ENCODE results near the gene PTPN18. TPM values are rescaled to one million over a fixed set of nuclear protein-coding genes. Genes with fewer than 3 reads are reported as not detected.

The PTPN18 gene
- total and polyA plus RNA-seq, 3 donors from 2014 or later: 23.3 to 33.0 (median 23.4) TPM

DNA sequence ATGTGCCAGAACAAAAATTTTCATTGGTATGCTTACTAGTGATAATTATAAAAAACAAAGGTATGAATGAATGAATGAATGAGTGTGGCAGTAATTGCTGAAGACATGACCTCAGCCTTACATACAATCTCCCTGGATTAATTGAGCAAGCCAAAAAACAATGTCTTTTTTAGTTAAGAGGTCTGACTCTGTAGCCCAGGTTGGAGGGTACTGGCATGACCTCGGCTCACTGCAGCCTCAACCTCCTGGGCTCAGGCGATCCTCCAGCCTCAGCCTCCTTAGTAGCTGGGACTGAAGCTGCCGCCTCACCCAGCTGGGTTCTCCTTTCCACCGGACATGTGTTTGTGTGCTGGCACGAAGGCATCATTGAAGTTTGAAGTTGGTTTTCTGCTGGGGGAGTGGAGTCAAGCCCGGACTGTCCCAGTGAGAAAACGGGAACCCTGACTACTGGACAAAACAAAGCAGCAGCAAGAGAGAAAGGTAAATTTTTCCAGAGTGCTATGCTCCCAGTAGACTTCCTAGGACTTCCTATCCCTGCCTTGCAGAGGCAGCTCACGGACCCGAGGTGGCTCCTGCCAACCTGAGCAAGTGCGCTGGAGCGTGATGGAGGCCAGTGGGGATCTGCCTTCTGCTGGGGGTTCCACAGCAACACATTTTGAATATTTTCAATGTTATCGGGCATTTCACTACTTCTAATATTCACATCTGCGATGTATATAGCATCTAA is 19.5 kb upstream of the PTPN18 start:
- H3K27ac ChIP-seq: no peak overlapping the region
- H3K4me3 ChIP-seq: no peak overlapping the region
- no peak for DNase-seq

DNA sequence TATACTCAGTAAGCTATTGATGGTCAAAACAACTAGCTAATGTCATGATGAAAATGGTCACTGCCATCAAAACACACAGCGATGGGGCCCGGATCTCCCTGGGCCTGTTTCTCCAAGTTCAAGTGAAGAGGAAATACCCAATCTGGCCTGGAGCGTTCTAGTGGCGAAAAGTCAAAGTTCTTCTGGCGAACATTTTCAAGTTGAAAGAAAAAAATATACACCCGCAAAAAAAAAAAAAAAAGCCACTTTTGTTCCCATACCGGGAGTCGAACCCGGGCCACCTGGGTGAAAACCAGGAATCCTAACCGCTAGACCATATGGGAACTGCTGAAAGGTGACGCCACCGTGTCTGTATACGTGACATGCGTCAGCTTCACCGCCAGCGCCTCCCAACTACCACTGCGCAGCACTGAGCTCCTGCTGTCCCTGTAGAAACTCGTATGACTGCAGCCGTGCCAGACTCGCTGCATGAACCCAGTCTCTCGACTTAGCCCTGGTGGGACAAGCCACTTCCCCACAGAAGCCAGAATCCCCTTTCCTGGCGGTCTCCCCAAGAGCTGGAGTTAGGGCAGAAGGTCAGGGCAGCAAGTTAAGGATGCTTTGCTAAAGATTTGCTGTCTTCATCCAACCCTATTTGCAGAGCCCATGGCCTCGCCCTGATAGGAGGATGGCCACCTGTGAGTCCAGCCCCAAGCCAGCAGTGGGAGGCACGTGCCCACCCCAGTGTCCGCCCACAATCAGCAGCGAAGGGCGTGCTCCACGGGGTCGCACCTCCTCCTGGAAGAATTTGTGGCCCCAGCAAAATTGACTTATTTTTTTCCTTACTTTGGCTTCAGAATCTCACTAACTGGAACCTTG is 18.8 kb upstream of the PTPN18 start:
- Histone ChIP-seq H3K36me3 (ENCODE audit: low read depth, missing control alignments) (no peaks in the 10 kb centered on the region), H3K4me3 (no peak overlapping the region), H3K4me1 (peaks cover 5% of the 10 kb centered on the region), H3K27me3 (no peaks in the 10 kb centered on the region), H3K9me3 (no peaks in the 10 kb centered on the region), H3K27ac (no peak overlapping the region)
- intact Hi-C loops (cut with DNase I; ENCODE audit: low total_unique reads): loop anchor here (5.0 kb wide), 1 partner anchor 155 kb away; the partner anchor contains the start of genes MZT2B and SMPD4
- DNase-seq: no peak
- 52 to 59% methylated on average over 28 to 29 of the region's 29 CpGs for WGBS, 2 donors
- TF ChIP-seq POLR2A (IDR thresholded peaks at IDR 0.05): no peak
- TF ChIP-seq CTCF (IDR thresholded peaks at IDR 0.05): no peak

More for the DNA sequence above, 19.5 kb upstream of the PTPN18 start:
- Histone ChIP-seq H3K36me3 (ENCODE audit: low read depth, missing control alignments) (no peaks in the 10 kb centered on the region), H3K27me3 (no peaks in the 10 kb centered on the region), H3K9me3 (no peaks in the 10 kb centered on the region), H3K4me1 (peaks cover 2% of the 10 kb centered on the region)
- intact Hi-C loops (cut with DNase I; ENCODE audit: low total_unique reads): loop anchor here (5.0 kb wide), 1 partner anchor 154 kb away; the partner anchor contains the start of genes MZT2B and SMPD4
- TF ChIP-seq POLR2A (IDR thresholded peaks at IDR 0.05) (no peak), CTCF (IDR thresholded peaks at IDR 0.05) (no peak)
- WGBS, 2 donors: 85 to 93% methylated on average over 13 of the region's 13 CpGs

DNA sequence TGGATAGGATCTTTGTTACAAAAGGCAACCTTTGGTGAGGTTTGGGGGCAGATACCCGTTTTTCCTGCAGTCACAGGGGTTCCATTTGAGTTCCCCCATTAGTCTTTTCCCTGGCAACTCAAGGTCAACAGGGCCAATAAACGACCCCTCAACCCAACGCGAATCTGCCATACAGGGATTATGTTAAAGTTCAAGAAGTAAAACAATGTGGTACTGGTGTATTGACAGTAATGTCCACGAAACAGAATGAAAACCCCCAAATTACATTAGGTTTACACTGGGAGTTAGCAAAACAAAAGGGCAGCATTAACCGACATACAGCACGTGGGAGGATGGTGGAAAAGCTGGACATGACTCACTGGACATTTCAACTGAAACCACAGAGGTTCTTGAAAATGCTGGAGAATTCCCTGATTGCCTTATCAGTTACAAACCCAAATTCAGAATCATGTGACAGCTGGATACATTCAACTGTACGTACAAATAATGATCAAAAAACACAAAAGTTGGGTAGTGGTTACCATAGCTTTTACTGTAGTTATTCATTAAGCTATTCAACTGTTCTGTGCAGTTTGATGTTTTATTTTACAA is 18.0 kb upstream of the PTPN18 start:
- DNase-seq: no peak
- no peak overlapping the region for H3K4me3 ChIP-seq
- no peaks in the 10 kb centered on the region for H3K9me3 ChIP-seq
- no peak for TF ChIP-seq CTCF (IDR thresholded peaks at IDR 0.05)
- TF ChIP-seq POLR2A (IDR thresholded peaks at IDR 0.05): no peak
- no peaks in the 10 kb centered on the region for H3K36me3 ChIP-seq (ENCODE audit: low read depth, missing control alignments)
- no peaks in the 10 kb centered on the region for H3K27me3 ChIP-seq
- no peak overlapping the region for H3K27ac ChIP-seq
- 60 to 66% methylated on average over 8 of the region's 8 CpGs for WGBS, 2 donors
- H3K4me1 ChIP-seq: peaks cover 5% of the 10 kb centered on the region
- intact Hi-C loops (cut with DNase I; ENCODE audit: low total_unique reads): loop anchor here (5.0 kb wide), 1 partner anchor 156 kb away; the partner anchor contains the start of genes MZT2B and SMPD4

DNA sequence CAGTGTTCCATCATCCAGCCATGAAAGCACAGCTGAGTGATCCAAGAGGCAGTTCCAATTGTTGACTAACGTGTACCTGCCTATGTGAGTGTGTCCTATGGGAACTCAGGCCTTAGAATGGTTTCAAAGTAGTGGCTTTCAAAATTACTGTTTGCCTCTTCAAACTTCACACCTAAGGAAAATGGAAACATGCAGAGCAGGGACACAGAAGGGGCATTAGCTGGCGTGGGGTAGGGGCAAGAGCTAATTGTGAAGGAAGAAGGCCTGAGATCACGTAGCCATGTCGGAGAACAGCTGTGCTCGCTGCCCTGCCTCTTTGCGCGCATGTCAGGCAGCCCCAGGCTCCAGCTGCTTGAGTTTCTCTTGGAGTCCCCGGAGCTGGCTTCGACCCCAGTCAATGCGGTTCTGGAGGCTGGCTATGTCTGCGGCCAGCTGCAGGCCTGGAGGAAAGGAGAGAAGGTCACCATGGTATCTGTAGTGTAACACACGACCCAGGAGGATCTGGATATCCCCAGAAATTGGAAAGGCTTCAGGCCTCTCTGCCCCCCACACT is 17.0 kb upstream of the PTPN18 start:
- no peak for DNase-seq
- 85 to 91% methylated on average over 12 of the region's 12 CpGs for WGBS, 2 donors

More for the DNA sequence above, 17.0 kb upstream of the PTPN18 start:
- no peak overlapping the region for H3K27ac ChIP-seq
- H3K27me3 ChIP-seq: no peaks in the 10 kb centered on the region
- TF ChIP-seq POLR2A (IDR thresholded peaks at IDR 0.05) (no peak), CTCF (IDR thresholded peaks at IDR 0.05) (no peak)
- intact Hi-C loops (cut with DNase I; ENCODE audit: low total_unique reads): loop anchor here (5.0 kb wide), 1 partner anchor 157 kb away; the partner anchor contains the start of genes MZT2B and SMPD4
- no peaks in the 10 kb centered on the region for H3K9me3 ChIP-seq
- H3K4me3 ChIP-seq: no peak overlapping the region
- H3K4me1 ChIP-seq: peaks cover 13% of the 10 kb centered on the region
- H3K36me3 ChIP-seq (ENCODE audit: low read depth, missing control alignments): no peaks in the 10 kb centered on the region
